OCI-LY7 (cell line): ENCODE measurements around the gene SMARCA2. TPM values are rescaled to one million over a fixed set of nuclear protein-coding genes. Genes with fewer than 3 reads are reported as not detected.

Source experiments
- BruUV-seq: library from RNA; stranded (reverse); fragments of 400-500 nt; replicated peaks from 2 replicates; lab custom pipeline; 2021; lab: Mats Ljungman, UMichigan
- CTCF ChIA-PET: fragments of 300-600 bp; sonication (Branson Sonifier 250); formaldehyde crosslinking; loops from one replicate; lab custom pipeline; 2022; ENCODE audit warnings: antibody characterized with exemption; ENCODE audit not compliant: unreplicated experiment; lab: Charles Lee
- POLR2A ChIA-PET: fragments of 300-600 bp; sonication (Branson Sonifier 250); formaldehyde crosslinking; loops from one replicate; lab custom pipeline; 2022; ENCODE audit warnings: antibody characterized with exemption; lab: Charles Lee
- DNase-seq: peaks from one replicate; pipeline ENCODE4 v3.0.0-alpha.2; 2015; ENCODE audit warnings: low spot score
- H2AFZ ChIP-seq: fragments of 200-600 bp; sonication (generic), shearing (Covaris generic); 2 replicates; pipeline ENCODE4 v1.6.1; 2014; ENCODE audit warnings: mild to moderate bottlenecking, antibody characterized with exemption, low read length, moderate library complexity
- H3K27ac ChIP-seq: fragments of 200-600 bp; sonication (generic); 2 replicates; pipeline ENCODE4 v1.5.1; 2014; ENCODE audit warnings: mixed run types, low read depth, mild to moderate bottlenecking, moderate library complexity, low read length, inconsistent platforms; ENCODE audit not compliant: poor library complexity, severe bottlenecking
- H3K36me3 ChIP-seq: fragments of 200-600 bp; sonication (generic); 2 replicates; pipeline ENCODE4 v1.6.1; 2014; ENCODE audit warnings: mild to moderate bottlenecking, antibody characterized with exemption, low read length, moderate library complexity, mixed read lengths; ENCODE audit not compliant: insufficient read depth
- H3K4me1 ChIP-seq: fragments of 200-600 bp; sonication (generic); 2 replicates; pipeline ENCODE4 v1.5.1; 2014; ENCODE audit warnings: mild to moderate bottlenecking, low read length; ENCODE audit not compliant: insufficient read depth, poor library complexity, severe bottlenecking
- H3K4me2 ChIP-seq: fragments of 200-600 bp; sonication (generic); 2 replicates; pipeline ENCODE4 v1.6.1; 2014; ENCODE audit warnings: mild to moderate bottlenecking, low read length
- H3K4me3 ChIP-seq: fragments of 200-600 bp; sonication (generic); 2 replicates; pipeline ENCODE4 v1.5.1; 2014; ENCODE audit warnings: mild to moderate bottlenecking, low read depth, low read length; ENCODE audit not compliant: poor library complexity, severe bottlenecking
- H3K79me2 ChIP-seq: fragments of 200-600 bp; sonication (generic); 2 replicates; pipeline ENCODE4 v1.6.1; 2016; ENCODE audit warnings: low read depth, mild to moderate bottlenecking, low read length, moderate library complexity, mixed read lengths; ENCODE audit not compliant: insufficient read depth
- H3K9me2 ChIP-seq: fragments of 200-600 bp; sonication (generic); 2 replicates; pipeline ENCODE4 v1.6.1; 2016; ENCODE audit warnings: mild to moderate bottlenecking, low read length, mixed read lengths; ENCODE audit not compliant: insufficient read depth
- H3K9me3 ChIP-seq: fragments of 200-600 bp; sonication (generic); 2 replicates; pipeline ENCODE4 v1.6.1; 2014; ENCODE audit warnings: mild to moderate bottlenecking, mixed run types, low read length, mixed read lengths
- H4K20me1 ChIP-seq: fragments of 200-600 bp; sonication (generic); 2 replicates; pipeline ENCODE4 v1.6.1; 2014; ENCODE audit warnings: mild to moderate bottlenecking, antibody characterized with exemption, low read length, moderate library complexity, mixed read lengths; ENCODE audit not compliant: insufficient read depth
- CTCF ChIP-seq: fragments of 200-600 bp; sonication (generic); conservative IDR thresholded peaks from 2 replicates; pipeline ENCODE4 v1.5.1; 2014; ENCODE audit warnings: mild to moderate bottlenecking, antibody characterized with exemption, low read length, moderate library complexity, mixed read lengths
- EZH2phosphoT487 ChIP-seq: fragments of 200-600 bp; sonication (generic); IDR thresholded peaks from 2 replicates; pipeline ENCODE4 v1.6.1; 2018; ENCODE audit warnings: low read depth, borderline replicate concordance, mild to moderate bottlenecking, mixed run types, antibody characterized with exemption, low read length, moderate library complexity, mixed read lengths
- intact Hi-C: fragments of 100-400 bp; cut with micrococcal nuclease; formaldehyde crosslinking; loops from one replicate; pipeline ENCODE4 v1.10.0; 2022; ENCODE audit not compliant: unreplicated experiment
- total RNA-seq, 2 experiments: library from RNA; depleted of rRNA in 1 of 2; stranded (reverse); fragments of >200 nt in 1 of 2; shearing (Covaris generic) in 1 of 2; gene quantifications; 2 replicates each; pipeline ENCODE4 v1.2.3, GENCODE V29; 2014 to 2022

SMARCA2 gene
- total RNA-seq, 2 experiments from 2014 or later: 54.8 to 80.6 TPM

- CTCF ChIA-PET: no interaction called here
- no peak overlapping the region for H2AFZ ChIP-seq
- no peaks in the 10 kb centered on the region for H3K4me1 ChIP-seq
- intact Hi-C loops: no loop called here
- H4K20me1 ChIP-seq: no peaks in the 10 kb centered on the region
- BruUV-seq: no TSS peak
- no peak overlapping the region for H3K4me2 ChIP-seq
- no peaks in the 10 kb centered on the region for H3K9me2 ChIP-seq
- no peak for DNase-seq
- H3K9me3 ChIP-seq: no peaks in the 10 kb centered on the region
- H3K4me3 ChIP-seq: no peak overlapping the region
- no peak for TF ChIP-seq CTCF
- no peak for TF ChIP-seq EZH2phosphoT487
- H3K27ac ChIP-seq: no peak overlapping the region
- POLR2A ChIA-PET: interaction anchor here (1.0 kb wide), 1 partner anchor 9 kb away, joined by 3 read pairs; no protein-coding TSS in a partner anchor
- peaks cover 16% of the 10 kb centered on the region for H3K36me3 ChIP-seq
- no peaks in the 10 kb centered on the region for H3K79me2 ChIP-seq
Measured at GRCh38 chr9:2173170-2173569, 158.0 kb downstream of the SMARCA2 start.

- intact Hi-C loops: no loop called here
- Histone ChIP-seq H3K4me2 (no peak overlapping the region), H3K36me3 (peaks cover 16% of the 10 kb centered on the region), H4K20me1 (no peaks in the 10 kb centered on the region), H3K4me3 (no peak overlapping the region), H3K27ac (no peak overlapping the region), H3K4me1 (no peaks in the 10 kb centered on the region), H3K79me2 (no peaks in the 10 kb centered on the region), H3K9me3 (no peaks in the 10 kb centered on the region), H2AFZ (no peak overlapping the region), H3K9me2 (no peaks in the 10 kb centered on the region)
- DNase-seq: no peak
- BruUV-seq: no TSS peak
- ChIA-PET CTCF (no interaction called here), POLR2A (interaction anchor here (1.0 kb wide), 1 partner anchor 8 kb away, joined by 3 read pairs; no protein-coding TSS in a partner anchor)
- TF ChIP-seq CTCF (no peak), EZH2phosphoT487 (no peak)
Measured at GRCh38 chr9:2173861-2174260, 158.7 kb downstream of the SMARCA2 start.

- POLR2A ChIA-PET: no interaction called here
- Histone ChIP-seq H3K9me3 (no peaks in the 10 kb centered on the region), H2AFZ (no peak overlapping the region), H3K9me2 (no peaks in the 10 kb centered on the region), H3K4me3 (no peak overlapping the region), H3K4me1 (no peaks in the 10 kb centered on the region), H4K20me1 (no peaks in the 10 kb centered on the region), H3K4me2 (no peak overlapping the region), H3K79me2 (no peaks in the 10 kb centered on the region), H3K27ac (no peak overlapping the region), H3K36me3 (peaks cover 16% of the 10 kb centered on the region)
- CTCF ChIA-PET: no interaction called here
- no TSS peak for BruUV-seq
- DNase-seq: no peak
- intact Hi-C loops: no loop called here
- TF ChIP-seq EZH2phosphoT487 (no peak), CTCF (no peak)
Measured at GRCh38 chr9:2174306-2174705, 159.2 kb downstream of the SMARCA2 start.
